Colonic mucosa (tissue), 4 donors: ENCODE results near the gene CFAP92. TPM values are rescaled to one million over a fixed set of nuclear protein-coding genes. Genes with fewer than 3 reads are reported as not detected.

Experiments used
- DNase-seq: peaks from one replicate; pipeline ENCODE4 v3.0.0-alpha.2; 2020
- H3K27ac ChIP-seq: fragments of 200-600 bp; one replicate; pipeline ENCODE4 v1.8.0; 2021
- H3K27me3 ChIP-seq: fragments of 200-600 bp; one replicate; pipeline ENCODE4 v1.8.0; 2021
- H3K36me3 ChIP-seq: fragments of 200-600 bp; one replicate; pipeline ENCODE4 v1.8.0; 2021
- H3K4me1 ChIP-seq: fragments of 200-600 bp; one replicate; pipeline ENCODE4 v1.8.0; 2021; ENCODE audit warnings: mild to moderate bottlenecking
- H3K4me3 ChIP-seq: fragments of 200-600 bp; one replicate; pipeline ENCODE4 v1.8.0; 2021
- H3K9ac ChIP-seq, 2 donors: one replicate each; pipeline ENCODE4 v1.7.0; 2013; ENCODE audit warnings: control low read depth in 2 of 2, low read depth in 2 of 2, low read length in 2 of 2
- H3K9me3 ChIP-seq: fragments of 200-600 bp; one replicate; pipeline ENCODE4 v1.8.0; 2021
- CTCF ChIP-seq: fragments of 200-600 bp; IDR thresholded peaks from one replicate; pipeline ENCODE4 v1.8.0; 2022; ENCODE audit warnings: antibody characterized with exemption, mild to moderate bottlenecking
- intact Hi-C: fragments of 100-400 bp; cut with DNase I; formaldehyde crosslinking; loops from one replicate; pipeline ENCODE4 v1.14.1; 2022
- total RNA-seq, 2 donors: library from RNA; stranded (reverse); fragmentation: NEBNext Ultra II Directional in 1 of 2; extraction: Animal tissue kit (Norgen Biotek cat#: 25700) in 1 of 2; gene quantifications; one replicate each; pipeline ENCODE4 v1.2.1, GENCODE V29; 2021
- donor health status: healthy.
- donor health status: DM: no; HTN: no; CAD: no.
- donor health status: DM: no; HTN: no; CAD: no.

The CFAP92 gene
- total RNA-seq, 2 donors from 2014 or later = 0.77 to 1.2 TPM

- Histone ChIP-seq H3K9ac (no peak overlapping the region), H3K4me1 (peaks cover 15% of the 10 kb centered on the region), H3K4me3 (no peak overlapping the region), H3K36me3 (no peaks in the 10 kb centered on the region), H3K9me3 (no peaks in the 10 kb centered on the region), H3K27ac (no peak overlapping the region), H3K27me3 (no peaks in the 10 kb centered on the region)
- no peak for TF ChIP-seq CTCF
- DNase-seq = no peak
- intact Hi-C loops = no loop called here
Observed at GRCh38 chr3:129019266-129019665, 25.4 kb upstream of the CFAP92 start.

- no peak for TF ChIP-seq CTCF
- Histone ChIP-seq H3K27me3 (no peaks in the 10 kb centered on the region), H3K36me3 (no peaks in the 10 kb centered on the region), H3K4me1 (peaks cover 15% of the 10 kb centered on the region), H3K4me3 (no peak overlapping the region), H3K27ac (no peak overlapping the region), H3K9ac (no peak overlapping the region), H3K9me3 (no peaks in the 10 kb centered on the region)
- DNase-seq = no peak
- intact Hi-C loops = no loop called here
Observed at GRCh38 chr3:129018751-129019150, 24.9 kb upstream of the CFAP92 start.

GRCh38 chr3:129018271-129018670, 24.4 kb upstream of the CFAP92 start:
- DNase-seq = no peak
- no peak overlapping the region for H3K4me3 ChIP-seq
- no peaks in the 10 kb centered on the region for H3K9me3 ChIP-seq
- no peaks in the 10 kb centered on the region for H3K36me3 ChIP-seq
- intact Hi-C loops = no loop called here
- peaks cover 15% of the 10 kb centered on the region for H3K4me1 ChIP-seq
- no peak overlapping the region for H3K9ac ChIP-seq
- no peak overlapping the region for H3K27ac ChIP-seq
- TF ChIP-seq CTCF = no peak
- H3K27me3 ChIP-seq = no peaks in the 10 kb centered on the region

GRCh38 chr3:129017484-129017899, 23.6 kb upstream of the CFAP92 start:
- Histone ChIP-seq H3K9me3 (no peaks in the 10 kb centered on the region), H3K4me3 (no peak overlapping the region), H3K36me3 (no peaks in the 10 kb centered on the region), H3K27ac (peak overlapping the region; percentile 81), H3K9ac (peak overlapping the region; percentile 45 to 51), H3K27me3 (no peaks in the 10 kb centered on the region), H3K4me1 (peaks cover 15% of the 10 kb centered on the region)
- intact Hi-C loops = no loop called here
- DNase-seq = no peak
- no peak for TF ChIP-seq CTCF

- H3K4me1 ChIP-seq = peaks cover 15% of the 10 kb centered on the region
- H3K27ac ChIP-seq = peak overlapping the region; percentile 81
- no peaks in the 10 kb centered on the region for H3K9me3 ChIP-seq
- no peak overlapping the region for H3K4me3 ChIP-seq
- H3K9ac ChIP-seq = peak overlapping the region; percentile 45 to 51
- TF ChIP-seq CTCF = no peak
- intact Hi-C loops = no loop called here
- no peaks in the 10 kb centered on the region for H3K27me3 ChIP-seq
- DNase-seq = peak; percentile 74
- no peaks in the 10 kb centered on the region for H3K36me3 ChIP-seq
Observed at GRCh38 chr3:129016720-129017483, 23.0 kb upstream of the CFAP92 start.
